ENCODE results near the gene CFAP206. TPM values are rescaled to one million over a fixed set of nuclear protein-coding genes. Genes with fewer than 3 reads are reported as not detected.
A peak's percentile ranks its signal among the peaks of the same experiment; 100 is the strongest.

Gene CFAP206, protein sequence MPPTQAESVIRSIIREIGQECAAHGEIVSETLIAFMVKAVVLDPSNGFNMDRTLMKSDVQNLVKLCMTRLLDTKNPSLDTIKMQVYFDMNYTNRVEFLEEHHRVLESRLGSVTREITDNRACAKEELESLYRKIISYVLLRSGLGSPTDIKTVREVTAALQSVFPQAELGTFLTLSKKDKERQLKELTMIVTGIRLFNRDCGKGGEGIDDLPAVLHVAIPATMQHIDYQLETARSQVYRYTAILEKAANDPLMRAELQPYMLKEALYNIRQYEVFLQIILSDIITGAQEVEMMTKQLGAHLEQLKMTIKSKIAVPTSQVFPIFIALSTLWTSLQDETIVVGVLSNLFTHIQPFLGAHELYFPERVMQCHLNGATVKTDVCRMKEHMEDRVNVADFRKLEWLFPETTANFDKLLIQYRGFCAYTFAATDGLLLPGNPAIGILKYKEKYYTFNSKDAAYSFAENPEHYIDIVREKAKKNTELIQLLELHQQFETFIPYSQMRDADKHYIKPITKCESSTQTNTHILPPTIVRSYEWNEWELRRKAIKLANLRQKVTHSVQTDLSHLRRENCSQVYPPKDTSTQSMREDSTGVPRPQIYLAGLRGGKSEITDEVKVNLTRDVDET
- 1 to 10 TPM in 1 of 3 donors, under 1 TPM in 2; 0.64 to 2.0 (median 0.66) TPM for total RNA-seq

DNA sequence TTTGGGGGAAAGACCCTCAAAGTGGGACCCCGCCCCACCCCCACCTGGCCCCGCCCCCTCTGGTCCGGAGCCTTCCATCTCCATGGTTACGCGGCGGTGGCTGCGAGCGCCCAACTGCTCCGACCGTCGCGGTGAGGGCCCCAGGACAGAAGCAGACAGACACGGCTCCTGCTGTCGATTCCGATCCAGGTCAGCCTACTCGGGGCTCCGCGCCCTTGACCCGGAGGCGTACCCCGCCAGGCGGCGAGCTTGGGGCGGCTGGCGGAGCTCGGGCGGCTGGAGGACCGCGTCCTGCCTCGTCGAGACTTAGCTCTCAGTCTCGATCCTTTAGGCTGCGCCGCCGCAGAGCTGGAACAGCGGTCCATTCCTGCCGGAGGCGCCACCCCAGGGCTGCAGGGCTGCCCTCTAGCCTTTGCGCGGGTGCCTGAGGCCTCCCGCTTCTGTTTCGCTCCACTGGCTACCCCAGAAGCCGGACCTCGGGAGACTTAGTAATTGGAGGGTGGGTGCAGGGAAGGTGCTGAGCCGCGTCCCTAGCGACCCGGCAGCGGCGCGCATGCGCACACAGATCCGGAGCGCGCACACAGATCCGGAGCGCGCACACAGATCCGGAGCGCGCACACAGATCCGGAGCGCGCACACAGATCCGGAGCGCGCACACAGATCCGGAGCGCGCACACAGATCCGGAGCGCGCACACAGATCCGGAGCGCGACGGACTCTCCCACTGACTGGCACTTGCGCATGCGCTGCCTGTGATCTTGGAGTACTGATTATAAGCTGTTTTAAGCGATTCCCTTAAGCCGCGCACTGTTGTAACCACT lies at the start of gene CFAP206:
TSS of gene CFAP206 (plus strand) at position 72 of the 820 bp plus-strand sequence. CDS start 1,868 bp downstream, outside the sequence.
- Histone ChIP-seq H3K4me1 (no peaks in the 10 kb centered on the region), H3K27ac (peak within 1 kb of the TSS; percentile 90 to 95), H3K9me3 (no peaks in the 10 kb centered on the region), H3K36me3 (no peaks in the 10 kb centered on the region), H3K4me3 (peak within 1 kb of the TSS; percentile 87 to 98 (median 88)), H3K27me3 (no peaks in the 10 kb centered on the region)
- no peak for TF ChIP-seq POLR2A (IDR thresholded peaks at IDR 0.05)
- peak in 1 of 3 donors; percentile 28 for TF ChIP-seq POLR2AphosphoS5 (IDR thresholded peaks at IDR 0.05)
- peak; percentile 48 to 65 for DNase-seq (ENCODE audit: low spot score in 2 of 2)
- intact Hi-C loops (cut with DNase I; ENCODE audit: low total_unique reads) = no loop called here

DNA sequence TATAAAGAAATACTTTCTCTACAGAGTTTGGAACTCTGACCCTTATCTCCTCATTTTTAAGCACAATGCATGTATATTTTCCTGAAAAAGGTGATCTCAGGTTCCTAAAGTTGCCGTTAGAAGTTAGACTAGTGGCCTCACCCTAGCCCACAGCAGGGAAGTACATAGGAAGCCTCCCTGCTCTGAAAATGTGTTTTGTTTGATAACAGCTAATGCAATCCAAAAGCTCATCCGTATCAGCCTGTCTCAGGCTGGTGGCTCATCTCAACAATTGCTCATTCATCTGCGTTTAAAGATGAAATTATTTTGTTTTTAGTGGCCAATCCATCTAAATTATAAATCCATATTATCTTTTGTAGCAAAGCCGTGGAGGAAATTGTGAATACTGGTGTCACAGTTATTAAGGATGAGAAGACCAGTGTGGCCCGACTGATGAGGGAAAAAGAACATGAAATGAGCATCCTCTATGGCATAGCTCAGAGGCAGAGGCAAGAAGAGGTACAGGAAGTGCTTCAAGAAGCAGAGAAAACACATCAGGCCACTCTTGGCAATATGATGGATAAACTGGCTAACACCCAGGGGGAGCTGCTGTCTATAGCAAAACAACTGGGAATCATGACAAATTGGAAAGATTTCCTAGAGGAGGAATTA lies 43.0 kb upstream of the CFAP206 start:
- TF ChIP-seq POLR2AphosphoS5 (IDR thresholded peaks at IDR 0.05) (no peak), POLR2A (IDR thresholded peaks at IDR 0.05) (no peak)
- TF ChIP-seq, protein P1, sequence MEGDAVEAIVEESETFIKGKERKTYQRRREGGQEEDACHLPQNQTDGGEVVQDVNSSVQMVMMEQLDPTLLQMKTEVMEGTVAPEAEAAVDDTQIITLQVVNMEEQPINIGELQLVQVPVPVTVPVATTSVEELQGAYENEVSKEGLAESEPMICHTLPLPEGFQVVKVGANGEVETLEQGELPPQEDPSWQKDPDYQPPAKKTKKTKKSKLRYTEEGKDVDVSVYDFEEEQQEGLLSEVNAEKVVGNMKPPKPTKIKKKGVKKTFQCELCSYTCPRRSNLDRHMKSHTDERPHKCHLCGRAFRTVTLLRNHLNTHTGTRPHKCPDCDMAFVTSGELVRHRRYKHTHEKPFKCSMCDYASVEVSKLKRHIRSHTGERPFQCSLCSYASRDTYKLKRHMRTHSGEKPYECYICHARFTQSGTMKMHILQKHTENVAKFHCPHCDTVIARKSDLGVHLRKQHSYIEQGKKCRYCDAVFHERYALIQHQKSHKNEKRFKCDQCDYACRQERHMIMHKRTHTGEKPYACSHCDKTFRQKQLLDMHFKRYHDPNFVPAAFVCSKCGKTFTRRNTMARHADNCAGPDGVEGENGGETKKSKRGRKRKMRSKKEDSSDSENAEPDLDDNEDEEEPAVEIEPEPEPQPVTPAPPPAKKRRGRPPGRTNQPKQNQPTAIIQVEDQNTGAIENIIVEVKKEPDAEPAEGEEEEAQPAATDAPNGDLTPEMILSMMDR (IDR thresholded peaks at IDR 0.05) = no peak
- intact Hi-C loops (cut with DNase I; ENCODE audit: low total_unique reads) = no loop called here
- Histone ChIP-seq H3K4me3 (no peak overlapping the region), H3K9me3 (peaks cover 6 to 10% of the 10 kb centered on the region in 2 donors), H3K36me3 (no peaks in the 10 kb centered on the region), H3K27me3 (no peaks in the 10 kb centered on the region), H3K4me1 (no peaks in the 10 kb centered on the region), H3K27ac (no peak overlapping the region)
- no peak for DNase-seq (ENCODE audit: low spot score in 2 of 2)

DNA sequence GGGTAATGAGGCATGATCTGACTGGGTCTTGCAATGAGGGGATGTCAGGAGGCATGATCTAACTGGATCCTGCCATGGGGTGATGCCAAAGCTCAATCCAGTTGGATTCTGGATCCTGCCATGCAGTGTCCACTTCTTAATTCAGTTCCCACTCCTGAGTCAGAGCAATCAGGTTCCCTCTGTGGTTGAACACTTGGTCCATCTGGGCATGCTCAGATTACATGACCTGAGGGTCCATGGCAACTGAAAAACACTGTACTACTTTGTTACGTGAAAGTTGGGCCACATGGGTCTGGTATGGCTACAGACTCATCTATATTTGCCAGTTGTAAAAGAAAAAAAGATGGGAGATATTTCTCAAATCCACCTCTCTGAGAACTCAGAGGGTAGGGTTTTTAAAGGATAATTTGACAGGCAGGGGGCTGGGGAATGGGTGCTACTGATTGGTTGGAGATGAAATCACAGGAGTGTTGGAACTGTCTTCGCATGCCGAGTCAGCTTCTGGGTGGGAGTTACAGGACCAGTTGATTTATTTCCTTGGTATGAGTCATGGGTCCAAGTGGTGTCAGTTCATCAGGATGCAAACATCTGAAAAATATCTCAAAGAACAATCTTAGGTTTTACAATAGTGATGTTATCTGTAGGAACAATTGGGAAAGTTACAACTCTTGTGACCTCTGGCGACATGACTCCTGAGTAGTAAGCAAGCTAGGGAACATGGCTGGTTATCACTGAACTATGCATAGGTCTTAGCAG lies 41.5 kb upstream of the CFAP206 start:
- Histone ChIP-seq H3K9me3 (peaks cover 6 to 10% of the 10 kb centered on the region in 2 donors), H3K4me3 (no peak overlapping the region), H3K27me3 (no peaks in the 10 kb centered on the region), H3K27ac (no peak overlapping the region), H3K4me1 (no peaks in the 10 kb centered on the region), H3K36me3 (no peaks in the 10 kb centered on the region)
- DNase-seq (ENCODE audit: low spot score in 2 of 2) = no peak
- intact Hi-C loops (cut with DNase I; ENCODE audit: low total_unique reads) = no loop called here
- TF ChIP-seq POLR2A (IDR thresholded peaks at IDR 0.05) (no peak), POLR2AphosphoS5 (IDR thresholded peaks at IDR 0.05) (no peak)
- TF ChIP-seq, protein P1 (IDR thresholded peaks at IDR 0.05) = no peak

DNA sequence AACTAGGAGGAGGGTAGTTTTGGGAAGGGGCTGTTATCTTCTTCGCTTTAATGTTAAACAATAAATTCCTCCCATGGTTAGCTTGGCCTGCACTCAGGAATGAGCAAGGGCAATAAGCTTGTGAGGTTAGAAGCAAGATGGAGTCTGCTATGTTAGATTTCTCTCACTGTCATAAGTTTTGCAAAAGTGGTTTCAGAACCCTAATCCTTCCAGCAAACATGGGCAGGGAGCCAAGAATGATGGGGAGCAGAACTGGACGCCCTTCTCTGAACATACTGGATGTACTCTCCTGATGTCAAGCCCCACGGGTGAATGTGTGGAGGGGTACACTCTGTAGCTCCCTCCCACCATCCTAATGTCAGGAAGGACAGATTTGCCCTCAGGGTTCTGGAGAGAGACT lies 40.9 kb upstream of the CFAP206 start:
- no peak overlapping the region for H3K4me3 ChIP-seq
- no peaks in the 10 kb centered on the region for H3K4me1 ChIP-seq
- H3K27me3 ChIP-seq = no peaks in the 10 kb centered on the region
- DNase-seq (ENCODE audit: low spot score in 2 of 2) = no peak
- no peak overlapping the region for H3K27ac ChIP-seq
- H3K36me3 ChIP-seq = no peaks in the 10 kb centered on the region
- peaks cover 6 to 10% of the 10 kb centered on the region in 2 donors for H3K9me3 ChIP-seq
- TF ChIP-seq POLR2A (IDR thresholded peaks at IDR 0.05) = no peak
- TF ChIP-seq, protein P1 (IDR thresholded peaks at IDR 0.05) = no peak
- no peak for TF ChIP-seq POLR2AphosphoS5 (IDR thresholded peaks at IDR 0.05)
- intact Hi-C loops (cut with DNase I; ENCODE audit: low total_unique reads) = no loop called here
